HG03439 (cell line): ENCODE results near the gene SUMF1.

ENCODE experiments used
- ATAC-seq: cut with Tn5 transposase; IDR thresholded peaks from one replicate; pipeline ENCODE4 v1.9.1; 2021; ENCODE audit warnings: mild to moderate bottlenecking, moderate library complexity; ENCODE audit not compliant: unreplicated experiment

The SUMF1 gene

DNA sequence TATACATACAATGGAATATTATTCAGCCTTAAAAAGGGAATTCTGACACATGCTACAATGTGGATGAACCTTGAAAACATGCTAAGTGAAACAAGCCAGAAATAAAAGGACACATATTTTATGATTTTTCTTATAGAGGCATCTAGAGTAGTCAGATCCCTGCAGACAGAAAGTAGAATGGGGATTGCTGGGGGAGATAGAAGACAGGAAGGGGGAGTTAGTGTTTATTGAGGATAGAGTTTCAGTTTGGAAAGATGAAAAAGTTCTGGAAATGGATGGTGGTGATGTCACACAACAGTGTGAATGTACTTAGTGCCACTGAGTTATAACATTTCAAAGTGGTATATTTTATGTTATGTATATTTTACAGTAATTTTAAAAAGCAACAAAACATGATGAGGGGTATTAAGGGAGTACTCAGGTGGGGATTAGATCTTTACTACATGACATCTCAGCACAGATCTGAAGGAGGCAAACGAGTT is 30.8 kb upstream of the SUMF1 start:
- no peak for ATAC-seq

DNA sequence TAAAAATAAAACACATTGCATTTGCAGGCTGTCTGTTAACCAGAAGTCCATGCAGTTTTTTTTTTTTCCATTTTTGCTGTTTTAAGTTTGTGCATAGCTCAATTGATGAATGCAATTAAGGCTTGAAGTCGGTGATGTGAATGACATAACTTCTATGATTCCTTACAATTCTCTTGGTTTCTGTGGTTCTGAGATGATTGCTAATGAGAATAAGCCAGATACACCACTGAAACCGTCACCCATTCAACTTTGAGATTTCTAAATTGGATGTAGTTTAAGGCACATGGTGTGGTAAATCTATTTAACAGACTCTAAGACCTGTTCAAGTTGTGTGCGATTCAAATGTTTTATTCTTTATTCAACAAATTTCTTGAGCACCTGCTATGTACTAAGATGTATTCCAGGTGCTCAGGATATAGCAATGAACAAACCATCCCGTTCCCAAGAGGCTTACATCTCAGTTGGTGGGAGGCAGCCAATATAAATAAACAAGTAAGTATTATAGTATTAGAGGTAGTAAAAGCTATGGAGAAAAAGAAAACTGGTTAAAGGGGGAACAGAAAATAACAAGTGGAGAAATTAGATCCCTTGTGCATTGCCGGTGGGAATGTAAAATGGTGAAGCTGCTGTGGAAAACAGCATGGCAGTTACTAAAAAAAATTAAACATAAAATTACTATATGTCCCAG is 30.1 kb upstream of the SUMF1 start:
- ATAC-seq = no peak

DNA sequence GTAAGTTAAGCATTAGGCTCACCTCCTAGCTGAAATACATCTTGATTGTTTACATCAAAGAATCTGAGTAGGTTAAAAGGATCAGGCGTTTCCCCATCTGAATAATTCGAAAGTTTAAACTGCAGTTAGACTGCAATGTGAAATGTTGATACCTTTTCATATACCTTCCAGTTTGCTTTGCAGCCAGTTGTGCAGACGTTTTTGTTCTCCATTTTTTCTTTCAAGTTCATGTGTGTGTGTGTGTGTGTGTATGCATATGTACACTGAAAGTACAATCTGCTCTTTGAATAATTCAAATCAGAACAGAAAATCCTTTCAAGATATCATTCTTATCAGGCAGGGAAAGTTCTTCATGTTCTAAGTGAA is 29.0 kb upstream of the SUMF1 start:
- ATAC-seq = no peak

DNA sequence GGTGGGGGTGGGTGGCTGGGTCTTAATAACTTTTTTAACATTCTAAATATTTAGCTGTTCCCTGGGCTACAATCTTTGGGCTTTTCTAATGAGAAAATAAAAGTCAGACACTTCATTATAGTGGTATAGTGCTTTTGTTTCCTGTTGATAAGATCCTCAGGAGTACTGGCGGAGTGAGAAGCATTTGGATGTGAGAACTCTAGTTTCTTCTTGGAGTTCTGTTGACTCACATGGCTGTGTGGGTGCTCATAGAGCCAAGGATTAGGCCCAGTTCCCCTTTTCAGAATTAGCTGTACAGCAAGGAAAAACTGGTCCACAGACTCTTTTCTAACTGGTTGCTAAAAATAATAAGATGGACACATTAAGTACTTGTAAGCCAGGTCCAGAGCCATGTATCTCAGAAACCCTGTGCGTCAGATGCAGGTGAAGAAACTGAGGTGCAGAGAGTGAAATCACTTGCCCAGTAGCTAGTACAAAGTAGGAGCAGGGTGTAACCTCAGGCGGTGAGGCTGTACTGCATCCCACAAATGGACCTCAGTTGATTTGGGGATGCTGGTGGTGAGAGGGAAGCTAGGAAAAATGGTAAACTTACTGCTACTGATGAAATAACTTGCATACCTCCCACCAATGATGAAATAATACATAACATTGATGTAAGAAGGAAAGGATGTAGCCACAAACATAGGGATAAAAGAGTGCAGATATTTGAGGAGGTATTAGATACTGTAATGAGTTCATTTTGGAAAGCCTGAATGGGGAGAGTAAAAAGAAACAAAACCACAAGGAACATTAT is 28.4 kb upstream of the SUMF1 start:
- ATAC-seq = no peak

DNA sequence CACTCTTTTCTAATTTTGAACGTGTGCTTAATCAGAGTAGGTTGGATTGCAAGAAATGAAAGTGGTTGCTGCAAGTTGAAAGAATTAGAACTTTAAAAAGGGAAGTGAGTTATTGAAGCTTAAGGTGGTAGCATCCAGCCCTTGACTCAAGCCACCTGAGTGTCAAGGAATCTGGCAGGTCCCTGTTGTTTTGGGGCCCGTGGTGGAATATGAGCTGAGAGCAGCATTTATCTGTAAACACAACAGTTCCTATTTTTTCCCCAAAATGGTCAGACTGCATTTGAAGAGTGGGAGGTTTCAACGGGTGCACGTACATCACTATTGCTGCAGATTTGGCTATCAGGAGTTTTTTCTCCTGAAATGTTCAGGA is 27.8 kb upstream of the SUMF1 start:
- no peak for ATAC-seq

DNA sequence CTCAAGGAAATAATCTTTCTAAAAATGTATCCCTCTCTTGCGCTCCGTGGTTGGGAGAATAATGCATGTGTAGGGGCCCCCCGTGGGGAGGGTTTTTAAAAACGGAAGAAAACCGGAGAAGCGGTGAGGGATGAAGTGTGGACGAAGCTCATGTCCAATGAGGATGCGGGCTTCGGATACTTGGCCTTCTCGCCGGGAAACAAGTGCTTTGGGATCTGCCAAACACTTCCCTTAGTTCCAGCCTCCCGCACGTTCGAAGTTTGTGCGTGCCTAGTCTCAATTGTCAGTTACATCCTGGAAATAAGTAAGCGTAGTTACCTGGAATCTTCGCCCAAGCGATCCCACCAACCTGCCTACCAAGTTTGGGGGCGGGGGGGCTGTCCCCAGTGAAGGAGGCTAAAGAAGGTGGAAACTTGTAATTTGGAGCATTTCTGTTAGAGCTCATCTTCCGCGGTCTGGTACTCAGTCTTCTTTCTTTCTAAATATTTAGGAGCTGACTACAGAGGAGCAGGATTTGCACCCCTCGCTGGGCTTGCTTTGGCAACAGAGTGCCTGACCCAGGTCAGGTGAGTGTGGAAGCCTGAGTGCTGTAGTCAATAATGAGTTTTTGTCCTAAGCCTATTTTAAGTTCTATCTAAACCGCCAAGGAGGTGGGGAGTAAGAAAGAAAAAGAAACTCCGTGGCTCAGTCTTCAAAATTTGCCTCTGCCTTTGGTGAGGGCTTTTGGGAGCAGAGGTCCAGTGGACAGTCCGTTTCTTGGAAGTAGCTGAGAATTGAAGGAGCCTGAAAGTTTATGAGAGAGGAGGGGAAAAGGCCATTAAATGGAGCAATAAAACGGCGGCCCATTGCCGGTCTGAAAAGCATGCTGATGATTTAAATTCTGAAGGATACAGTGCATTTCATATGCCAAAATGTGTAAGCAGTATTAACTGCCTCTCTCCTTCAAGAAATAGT is 27.1 kb upstream of the SUMF1 start:
- no peak for ATAC-seq

- ATAC-seq = peak; percentile 95
Observed at GRCh38 chr3:4493014-4493940, 26.2 kb upstream of the SUMF1 start, which contains the start of gene ITPR1. ITPR1 (plus strand) TSS chr3:4493348; CDS start chr3:4516492, 23,144 bp downstream.

- peak; percentile 16 for ATAC-seq
Observed at GRCh38 chr3:4492208-4493013, 25.3 kb upstream of the SUMF1 start.

DNA sequence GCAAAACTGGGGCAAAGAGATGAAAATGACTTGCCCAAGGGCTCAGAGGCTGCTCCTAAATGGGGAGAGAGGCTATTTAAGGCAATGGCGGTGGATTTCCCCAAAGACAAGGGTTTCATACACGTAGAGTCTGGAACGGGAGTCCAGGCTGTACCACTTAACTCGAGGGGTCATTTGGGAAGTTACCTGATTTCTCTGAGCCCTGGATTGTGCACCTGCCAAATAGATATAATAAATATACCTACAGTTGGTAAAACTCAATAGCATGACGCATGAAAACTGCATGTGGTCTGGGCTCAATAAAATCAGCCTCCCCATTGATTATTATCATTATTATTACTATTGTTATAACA is 24.8 kb upstream of the SUMF1 start:
- ATAC-seq = no peak

DNA sequence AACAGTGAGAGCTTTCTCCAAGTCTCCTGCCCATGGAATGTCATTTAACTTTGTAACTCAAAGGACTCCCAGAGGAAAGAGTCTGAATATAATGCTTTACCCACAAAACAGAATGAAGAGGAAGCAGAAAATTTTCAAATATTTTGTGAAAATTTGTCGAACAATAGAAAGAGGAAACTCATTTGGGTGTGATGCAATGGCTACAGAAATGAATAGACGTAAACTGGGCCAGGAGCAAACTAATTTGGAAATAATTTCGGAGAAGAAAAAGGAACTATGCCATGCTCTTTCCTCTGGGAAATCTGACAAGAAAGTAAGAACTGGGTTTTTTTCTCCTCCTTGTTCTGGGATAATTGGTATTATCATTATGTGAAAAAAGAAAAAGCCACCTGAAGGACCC is 11.2 kb upstream of the SUMF1 start:
- ATAC-seq = no peak

GRCh38 chr3:4476496-4476895 is 9.4 kb upstream of the SUMF1 start:
- no peak for ATAC-seq

DNA sequence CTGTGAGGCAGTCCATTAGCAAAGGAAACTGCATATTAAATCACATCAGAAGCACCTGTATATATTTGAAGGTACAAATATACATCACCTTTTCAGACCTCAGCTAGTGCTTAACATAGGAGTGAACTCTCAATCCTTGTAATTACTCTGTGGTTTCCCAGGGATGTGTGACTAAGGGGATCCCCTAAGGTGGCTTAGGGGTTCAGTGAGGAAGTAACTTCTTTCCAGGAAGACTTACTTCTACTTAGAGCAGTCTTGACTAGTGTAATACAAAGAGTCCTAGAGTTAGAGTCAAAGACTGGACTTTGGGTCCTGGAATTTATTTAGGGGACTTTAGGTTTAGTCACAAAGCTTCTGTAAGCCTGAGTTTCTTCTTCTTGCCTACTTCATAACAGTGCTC is 8.7 kb upstream of the SUMF1 start:
- ATAC-seq = no peak

DNA sequence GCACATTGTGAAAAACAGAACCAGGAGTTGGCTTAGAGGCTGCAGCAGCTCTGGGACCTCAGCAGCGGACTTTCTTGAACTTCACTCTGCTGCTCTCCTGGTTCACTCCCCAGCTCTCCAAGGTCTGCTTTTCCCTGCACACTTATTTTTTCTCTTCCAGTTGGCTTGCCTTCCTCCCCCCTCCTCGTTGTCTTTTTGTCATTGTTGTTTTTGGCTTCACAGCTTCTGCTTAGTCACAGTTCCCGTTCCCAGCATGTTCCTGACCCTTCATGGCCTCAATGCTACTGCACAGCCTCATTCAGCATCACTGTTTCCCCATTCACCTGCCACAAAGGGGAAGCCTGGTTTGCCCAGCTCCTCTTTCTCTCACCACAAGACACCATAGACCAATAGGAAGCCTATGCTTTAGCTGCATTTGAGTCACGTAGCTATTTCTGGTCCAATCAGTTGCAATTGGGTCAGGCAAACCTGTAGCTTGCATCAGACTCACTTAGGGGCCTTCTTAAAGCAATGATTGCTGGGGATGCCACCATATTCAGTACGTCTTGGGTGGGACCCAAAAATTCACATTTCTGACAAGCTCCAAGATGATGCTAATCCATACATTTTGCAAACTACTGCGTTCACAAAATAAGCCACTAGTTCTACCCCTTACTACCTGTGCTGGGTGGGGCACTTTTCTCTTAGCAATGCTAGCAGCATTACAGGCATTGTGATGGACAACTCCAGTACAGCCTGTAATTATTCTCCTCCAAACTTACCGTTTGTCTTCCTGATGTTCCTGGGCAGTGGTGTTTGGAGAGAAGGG is 7.8 kb upstream of the SUMF1 start:
- ATAC-seq = no peak

DNA sequence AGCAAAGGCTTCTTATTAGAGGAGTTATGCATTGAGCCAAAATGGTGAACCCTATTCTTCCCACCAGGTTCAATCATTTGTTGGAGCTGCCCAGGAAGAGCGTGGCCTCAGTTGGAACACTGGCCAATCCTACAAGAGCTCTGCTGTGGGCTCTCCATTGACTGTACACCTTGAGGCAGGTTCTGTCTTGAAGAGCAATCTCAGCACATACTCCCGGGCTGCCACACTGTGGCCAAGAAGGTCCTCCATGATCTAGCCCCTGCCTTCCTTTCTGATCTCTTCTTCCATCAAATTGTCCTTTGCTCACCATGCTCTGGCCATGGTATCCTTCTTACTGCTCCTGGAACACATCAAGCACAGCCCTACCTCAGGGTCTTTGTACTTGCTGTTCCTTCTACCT is 5.7 kb upstream of the SUMF1 start:
- ATAC-seq = no peak

- ATAC-seq = no peak
Observed at GRCh38 chr3:4472312-4472711, 5.2 kb upstream of the SUMF1 start.

DNA sequence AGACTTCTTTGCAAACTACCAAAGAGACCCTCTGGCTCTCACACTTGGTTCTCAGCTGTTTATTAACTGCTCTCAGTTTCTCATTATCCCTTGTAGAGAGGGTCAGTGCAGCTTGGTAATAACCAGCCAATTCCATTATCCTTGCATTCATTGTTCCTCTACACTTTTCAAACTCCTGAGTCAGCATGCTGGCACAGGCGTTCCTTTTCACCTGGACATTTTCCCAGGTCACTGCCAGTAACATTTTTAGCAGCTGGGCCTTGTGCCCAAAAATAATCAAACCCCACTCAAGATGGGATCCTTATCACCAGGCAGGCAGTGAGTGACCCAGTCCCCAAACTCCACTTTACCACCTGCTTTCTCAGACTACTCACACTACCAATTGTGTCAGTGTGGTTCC is 4.8 kb upstream of the SUMF1 start:
- no peak for ATAC-seq

- no peak for ATAC-seq
Observed at GRCh38 chr3:4467522-4467867, 426 bp upstream of the SUMF1 start.

- no peak for ATAC-seq
Observed at GRCh38 chr3:4464576-4464975, 2.5 kb downstream of the SUMF1 start.
